Activated CD4-positive, alpha-beta T cell treated with anti-CD3 and anti-CD28 coated beads for 48 hours (primary cell): ENCODE results near the gene AP3S2.

Experiments used
- DNase-seq: peaks from one replicate; pipeline ENCODE4 v3.0.0-alpha.2; 2020

The AP3S2 gene

DNA sequence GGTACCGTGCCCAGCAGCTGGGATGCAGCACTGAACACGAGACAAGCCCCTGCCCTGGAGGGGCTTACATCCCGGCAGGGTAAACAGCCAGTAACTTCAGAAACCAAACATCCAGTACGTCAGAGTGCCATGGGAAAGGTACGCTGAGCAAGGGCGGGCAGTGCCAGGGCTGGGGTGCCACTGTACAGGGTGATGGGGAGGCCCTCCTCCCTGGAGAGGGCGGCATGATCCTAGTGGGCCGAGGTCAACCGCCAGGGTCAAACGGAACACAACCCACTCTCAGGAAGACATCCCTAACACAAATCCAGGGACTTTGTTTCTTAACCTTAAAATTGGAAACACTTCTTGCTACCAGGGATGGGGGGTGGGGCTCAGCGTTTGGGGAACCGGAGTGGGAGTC, 63.2 kb downstream of the AP3S2 start:
- no peak for DNase-seq

DNA sequence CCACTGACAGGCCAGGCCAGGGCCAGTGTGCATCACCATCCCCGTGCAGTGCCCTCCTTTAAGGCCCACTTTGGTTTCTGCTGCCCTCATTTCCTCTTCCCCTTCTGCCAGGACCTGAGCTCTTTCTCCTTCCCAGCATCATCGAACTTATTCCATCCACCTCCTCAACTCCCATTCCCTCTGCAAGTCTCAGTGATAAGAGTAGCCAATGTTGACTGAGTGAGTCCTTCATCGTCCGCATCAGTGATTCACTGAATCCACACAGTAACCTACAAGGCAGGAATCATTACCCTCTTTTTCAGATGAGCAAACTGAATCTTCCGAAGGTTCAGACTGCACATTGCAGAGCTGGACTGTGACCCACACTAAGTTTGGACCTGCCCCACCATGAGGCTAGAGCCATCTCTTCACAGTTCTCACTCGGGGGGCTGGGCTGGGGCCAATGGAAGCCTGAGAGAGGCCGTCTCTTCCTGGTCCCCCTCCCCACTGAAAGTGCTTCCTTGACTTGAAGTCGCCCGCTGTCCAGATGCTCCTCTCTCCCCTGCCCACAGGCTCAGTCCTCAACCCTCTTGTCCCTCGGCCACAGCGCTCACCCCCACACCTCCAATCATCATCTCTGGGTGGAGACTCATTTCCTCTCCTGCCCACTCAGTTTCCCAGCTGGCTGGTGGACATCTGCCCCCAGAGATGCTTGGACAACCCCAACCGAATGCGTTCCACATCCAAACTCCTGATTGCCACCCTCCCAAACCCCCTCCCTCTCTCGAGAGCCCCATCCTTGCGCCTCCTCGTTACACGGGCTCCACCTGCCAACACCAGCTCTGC, 64.0 kb downstream of the AP3S2 start:
- no peak for DNase-seq

DNA sequence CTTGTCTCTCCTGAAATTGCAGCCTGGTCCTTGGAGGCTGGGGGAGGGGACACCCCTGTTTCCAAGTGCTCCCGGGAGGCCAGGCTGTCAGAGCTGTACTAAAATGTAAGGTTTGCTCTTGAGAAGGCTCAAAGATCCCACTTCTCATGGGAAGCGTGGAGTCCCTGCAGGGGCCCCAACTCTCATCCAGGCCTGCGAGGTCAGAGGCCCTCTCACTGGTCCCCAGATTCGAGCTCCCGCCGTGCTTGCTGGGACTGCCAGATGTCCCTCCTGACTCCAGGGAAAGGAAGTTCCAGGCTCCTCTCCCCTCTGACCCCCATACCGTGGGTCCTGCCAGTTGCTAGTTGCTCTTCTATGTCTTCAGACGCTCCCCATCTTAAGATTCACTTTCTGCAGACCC, 64.6 kb downstream of the AP3S2 start:
- no peak for DNase-seq

DNA sequence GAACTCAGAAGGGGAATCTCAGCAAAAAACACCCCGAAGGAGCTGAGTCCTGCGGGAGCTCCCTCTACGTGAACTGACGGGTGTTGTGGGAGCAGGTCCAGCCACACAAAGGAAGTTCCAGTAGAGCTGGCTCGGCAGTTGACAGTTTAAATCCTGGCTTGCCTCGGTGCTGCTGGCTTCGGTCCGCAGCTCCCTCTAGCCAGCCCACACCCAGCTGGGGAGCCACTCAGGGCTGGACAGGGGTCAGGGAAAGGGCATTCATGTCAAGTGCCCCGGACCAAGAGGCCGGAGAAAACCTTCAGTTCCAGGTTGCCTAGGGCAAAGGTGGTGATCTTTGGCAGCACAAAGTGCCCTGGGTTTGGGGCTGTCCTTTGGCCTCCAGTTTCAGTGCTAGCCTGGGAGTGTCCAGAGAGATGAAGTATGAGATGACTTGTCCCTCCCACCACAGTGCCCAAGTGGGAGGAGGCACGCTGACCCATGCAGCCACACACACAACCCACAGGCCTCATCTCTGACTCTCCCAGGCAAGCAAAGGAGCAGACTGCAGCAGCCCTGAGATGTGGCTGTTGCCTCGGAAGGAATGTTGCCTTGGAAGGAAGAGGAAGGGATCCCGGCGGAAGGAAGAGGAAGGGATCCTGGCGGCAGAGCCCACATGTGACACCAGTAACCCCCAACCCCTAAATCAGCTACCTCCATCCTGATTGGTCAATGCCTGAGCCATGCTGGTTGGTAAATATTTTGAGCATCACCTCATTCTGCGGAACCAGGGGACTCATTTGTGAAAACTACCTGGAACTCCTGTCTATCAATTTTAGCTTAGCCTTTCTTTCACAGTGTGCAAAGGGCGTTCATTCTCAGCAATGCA, 65.3 kb downstream of the AP3S2 start:
- DNase-seq = no peak

DNA sequence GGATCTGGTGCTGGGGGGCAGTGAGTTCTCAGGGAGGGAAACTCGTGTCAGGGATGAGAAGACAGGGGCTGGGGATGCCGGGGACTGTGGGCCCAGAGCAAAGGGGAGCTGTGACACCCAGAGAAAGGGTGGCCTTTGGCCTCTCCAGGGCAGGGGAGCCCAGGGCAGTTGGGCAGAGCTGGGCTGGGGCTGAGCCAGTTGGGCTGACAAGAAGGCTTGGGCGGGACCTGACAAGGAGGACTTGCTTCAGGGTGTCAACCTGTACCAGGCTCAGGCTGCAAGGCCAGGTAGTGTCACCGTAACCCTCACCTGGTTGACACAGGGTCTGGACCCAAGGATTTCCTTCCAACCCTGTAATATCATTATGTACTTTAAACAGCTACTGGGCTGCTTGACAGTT, 66.0 kb downstream of the AP3S2 start:
- no peak for DNase-seq

DNA sequence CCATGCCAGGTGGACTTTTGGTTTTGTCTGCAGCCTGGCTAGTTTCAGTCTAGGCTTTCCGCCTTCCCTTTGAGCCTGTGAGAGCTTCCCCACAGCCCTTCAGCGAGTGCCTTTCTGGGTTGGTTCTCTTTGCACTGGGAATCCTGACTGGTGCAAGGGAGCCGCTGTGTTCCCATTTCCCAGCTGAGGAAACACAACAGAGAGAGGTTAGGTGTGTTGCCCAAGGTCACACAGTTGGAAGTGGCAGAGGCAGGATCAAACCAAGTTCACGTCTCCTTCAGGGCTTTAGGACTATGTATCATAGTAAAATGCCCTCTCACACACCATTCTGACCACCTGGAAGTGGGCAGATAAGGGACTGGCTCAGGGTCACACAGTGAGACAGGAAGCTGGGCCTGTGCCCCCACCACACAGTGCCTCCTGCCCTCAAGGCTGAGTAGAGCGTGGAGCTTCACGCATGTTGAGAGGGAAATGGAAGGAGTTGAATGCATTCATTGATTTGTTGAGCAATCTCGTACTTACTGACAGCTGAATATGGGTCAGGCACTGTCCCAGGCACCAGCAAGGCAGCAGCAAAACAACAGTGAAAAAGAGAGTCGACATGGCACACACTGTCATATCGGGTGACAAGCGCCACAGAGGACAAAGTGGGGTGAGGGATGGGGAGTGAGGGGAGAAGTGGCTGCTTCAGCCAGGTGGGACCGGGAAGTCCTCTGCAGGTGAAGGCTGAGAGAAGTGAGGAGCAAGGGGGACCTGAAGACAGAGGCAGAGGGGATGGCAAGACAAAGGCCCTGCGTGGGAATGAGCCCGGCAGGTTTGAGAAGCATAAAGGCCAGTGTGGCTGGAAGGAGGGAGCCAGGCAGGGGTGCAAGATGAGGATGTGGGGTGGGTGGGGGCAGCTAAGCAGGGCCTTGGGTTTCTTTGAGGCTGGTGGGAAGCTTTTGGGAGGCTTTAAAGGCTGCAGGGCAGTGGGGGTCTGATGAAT, 66.8 kb downstream of the AP3S2 start:
- no peak for DNase-seq

DNA sequence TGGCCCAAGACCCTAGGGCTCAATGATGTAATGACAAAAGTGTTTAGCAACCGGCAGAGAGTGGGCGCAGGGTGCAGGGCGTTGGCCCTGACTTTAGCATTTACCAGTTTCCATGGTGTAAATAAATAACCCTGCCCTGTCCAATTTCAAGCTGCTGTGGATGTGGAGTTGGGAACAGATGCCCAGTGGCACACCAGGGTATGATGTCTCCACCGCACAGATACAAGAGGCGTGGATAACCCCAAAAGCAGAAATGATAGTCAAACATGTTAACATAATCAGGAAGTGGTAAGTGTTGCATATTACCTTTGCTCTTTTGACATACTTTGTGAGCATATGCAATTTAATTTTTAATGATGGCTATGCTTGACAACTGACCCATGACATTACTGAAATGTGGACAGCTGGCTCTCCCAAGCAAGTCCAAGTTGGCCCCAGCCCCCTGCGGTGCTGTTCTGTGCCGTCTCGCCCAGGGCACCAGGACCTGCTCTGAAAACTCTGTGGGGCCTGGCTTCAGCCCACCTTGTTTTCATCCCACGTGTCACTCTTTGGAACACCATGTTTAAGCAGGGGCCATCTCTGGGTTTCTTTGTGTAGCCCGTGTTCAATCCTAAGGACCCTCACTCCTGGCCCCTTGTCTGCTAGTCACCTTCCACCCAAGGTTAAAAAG, 68.4 kb downstream of the AP3S2 start:
- DNase-seq = no peak

DNA sequence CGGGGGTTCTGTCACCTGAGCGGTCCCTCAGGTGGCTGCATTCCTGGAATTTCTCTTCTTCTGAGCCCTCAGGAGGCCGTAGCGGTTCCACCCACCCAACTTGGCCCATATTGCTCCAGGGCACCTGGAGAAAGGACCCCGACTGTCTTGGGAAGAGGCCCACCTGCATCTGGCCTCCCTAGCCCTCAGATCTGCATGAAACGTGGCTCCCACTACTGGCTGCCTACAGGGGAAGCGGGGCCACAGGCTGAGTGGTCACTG, 69.3 kb downstream of the AP3S2 start:
- DNase-seq = no peak

DNA sequence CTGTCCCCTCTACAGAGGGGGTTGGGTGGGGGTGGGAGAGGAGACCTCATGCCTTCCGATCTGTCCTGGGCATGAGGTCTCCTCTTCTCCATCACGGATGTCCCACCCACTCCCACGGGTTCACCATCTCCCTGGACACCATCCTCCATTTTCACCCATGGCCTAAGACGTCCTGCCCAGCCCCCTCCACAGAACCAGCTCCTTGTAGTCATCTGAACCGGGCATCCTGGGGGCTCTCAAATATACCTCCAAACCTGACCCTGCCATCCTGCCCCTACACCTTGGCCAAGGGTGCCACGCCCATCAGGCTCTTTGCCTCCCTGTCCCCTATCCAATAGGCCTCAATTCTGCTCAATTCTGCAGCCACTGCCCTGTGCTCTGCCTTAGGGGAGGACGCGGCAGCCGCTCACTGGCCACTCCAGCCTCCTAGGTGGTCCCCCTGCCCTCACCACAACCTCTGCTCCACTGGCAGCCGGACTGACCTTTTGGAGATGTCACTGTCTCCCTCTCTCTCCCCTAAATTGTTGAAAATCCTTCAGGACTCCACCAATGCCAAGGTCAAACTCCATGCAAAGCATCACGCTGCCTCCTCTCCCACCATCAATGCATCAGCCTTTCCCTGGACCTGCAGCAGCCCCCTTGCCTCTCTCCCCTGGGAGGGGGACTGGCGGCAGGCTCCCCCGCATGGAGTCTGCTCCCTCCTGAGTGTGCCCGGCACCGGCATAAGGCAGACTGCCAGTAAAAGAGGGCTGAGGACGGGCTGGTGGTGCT, 69.8 kb downstream of the AP3S2 start:
- DNase-seq = no peak

DNA sequence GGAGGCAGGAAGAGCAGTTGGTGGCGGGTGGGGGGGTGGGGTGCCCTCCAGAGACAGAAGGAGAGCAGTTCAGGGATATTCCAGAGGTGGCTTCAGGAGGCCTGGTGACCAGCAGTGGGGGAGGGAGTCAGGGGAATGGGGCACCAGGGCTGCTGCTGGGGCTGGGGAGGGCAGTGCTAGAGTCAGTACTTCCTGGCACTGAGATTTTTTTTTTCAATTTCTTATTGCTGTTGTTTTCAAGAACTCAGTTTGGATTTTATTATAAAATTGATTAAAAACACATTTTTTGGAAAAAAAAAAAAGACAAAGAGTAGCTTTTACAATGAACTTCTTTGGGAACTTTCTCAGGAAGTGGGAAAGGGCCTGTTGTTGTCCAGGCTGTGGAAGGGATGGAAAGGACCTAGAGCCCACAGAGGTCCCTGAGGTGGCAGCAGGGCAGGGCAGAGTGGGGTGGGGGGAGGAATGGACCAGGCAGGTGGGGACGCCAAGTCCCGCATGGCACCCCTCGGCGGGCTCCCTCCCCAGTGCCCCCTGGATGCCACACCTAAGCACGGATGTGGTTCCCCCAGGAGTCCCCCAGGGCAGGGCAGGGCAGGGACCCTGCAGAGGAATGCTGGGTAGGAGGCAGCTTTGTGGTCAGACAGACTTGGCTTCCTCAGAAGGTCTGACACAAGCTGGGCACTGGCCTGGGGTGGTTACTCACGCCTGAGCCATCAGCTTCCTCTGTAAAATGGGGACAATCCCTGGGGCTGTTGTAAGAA, 70.7 kb downstream of the AP3S2 start:
- no peak for DNase-seq

DNA sequence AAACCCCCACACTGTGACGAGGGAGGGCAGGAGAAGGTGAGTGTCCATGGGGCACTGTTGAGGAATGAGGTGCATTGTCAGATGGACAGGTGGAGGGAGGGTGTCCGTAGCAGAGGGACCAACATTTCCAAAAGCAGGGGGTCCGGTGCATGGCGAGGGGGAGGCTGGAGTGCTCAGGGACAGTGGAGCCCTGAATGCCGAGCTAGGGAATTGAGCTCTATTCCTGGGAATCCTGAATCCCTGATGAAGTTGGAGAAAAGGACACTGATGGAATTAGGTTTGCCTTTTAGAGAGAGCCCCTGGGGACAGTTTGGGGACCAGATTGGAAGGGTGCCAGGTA, 71.2 kb downstream of the AP3S2 start:
- no peak for DNase-seq

DNA sequence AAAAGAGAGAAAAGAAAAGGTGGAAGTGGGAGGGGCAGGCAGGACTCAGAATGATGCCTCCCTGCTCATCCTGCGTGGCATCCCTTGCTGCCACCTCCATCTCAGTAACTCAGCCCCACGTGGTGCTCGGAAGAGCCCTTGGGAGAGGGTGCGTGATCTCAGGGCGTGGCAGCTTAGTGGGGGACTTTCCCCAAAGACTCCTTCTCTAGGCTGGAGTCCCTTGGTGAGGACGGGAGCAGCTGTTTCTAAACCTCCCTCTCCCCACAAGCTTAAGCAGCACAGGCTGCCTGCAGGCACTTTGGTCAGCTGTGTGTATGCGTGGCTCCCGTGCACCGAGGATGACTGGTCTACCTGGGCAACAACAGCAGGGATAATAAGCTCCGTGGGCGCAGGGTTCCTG, 71.8 kb downstream of the AP3S2 start:
- DNase-seq = no peak

DNA sequence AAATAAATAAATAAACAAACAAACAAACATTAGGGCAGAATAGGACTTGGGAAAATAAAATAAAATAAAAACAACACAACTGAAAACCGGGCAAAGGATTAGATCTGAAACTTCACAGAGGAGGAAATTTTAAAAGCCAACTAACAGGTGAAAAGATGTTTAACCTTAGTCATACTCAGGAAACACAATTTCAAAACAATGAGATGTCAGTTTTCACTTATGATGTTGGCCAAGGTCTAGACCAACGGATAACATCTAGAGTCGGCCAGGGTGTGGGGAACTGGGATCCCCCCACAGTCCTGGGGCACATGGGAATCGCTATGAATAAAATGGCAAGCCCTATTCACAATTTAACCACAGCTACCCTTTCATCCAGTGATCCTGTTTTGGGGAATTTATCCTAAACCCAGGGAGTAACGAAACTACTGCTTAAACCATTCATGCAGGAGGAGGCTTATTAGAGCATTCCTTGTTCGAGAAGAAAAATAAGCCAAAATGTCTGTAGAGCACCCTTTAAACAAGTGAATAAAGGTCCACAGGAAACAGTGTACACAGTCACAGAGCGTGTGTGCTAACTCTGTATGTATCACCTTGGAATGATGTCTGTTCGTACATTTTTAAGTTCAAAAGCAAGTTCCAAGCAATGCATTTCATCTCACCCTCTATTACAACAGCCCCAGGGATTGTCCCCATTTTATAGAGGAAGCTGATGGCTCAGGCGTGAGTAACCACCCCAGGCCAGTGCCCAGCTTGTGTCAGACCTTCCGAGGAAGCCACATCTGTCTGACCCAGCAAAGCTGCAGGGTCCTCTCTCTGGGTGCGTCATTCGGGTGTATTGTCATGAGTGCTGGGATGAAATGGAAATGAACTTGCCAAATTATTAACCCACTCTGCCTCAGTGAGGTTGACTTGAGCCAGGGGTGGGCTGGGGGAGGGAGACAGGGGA, 72.9 kb downstream of the AP3S2 start:
- no peak for DNase-seq

DNA sequence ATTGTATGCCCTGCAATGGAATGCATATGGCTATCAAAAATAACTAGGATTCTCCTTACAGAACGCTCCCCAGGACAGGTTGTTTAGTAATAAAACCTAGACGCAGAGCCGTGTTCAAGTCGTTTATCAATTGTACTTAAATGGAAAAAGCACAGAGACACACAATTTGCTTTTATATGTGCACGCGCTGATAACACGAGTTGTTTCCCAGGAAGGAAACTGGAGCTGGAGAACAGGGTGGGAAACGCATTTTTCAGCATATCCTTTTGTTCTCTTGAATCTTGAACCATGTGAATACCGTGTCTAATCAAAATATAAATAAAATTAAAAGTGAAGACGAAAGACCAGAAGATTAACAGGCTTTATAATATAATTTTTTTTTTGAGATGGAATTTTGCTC, 75.5 kb downstream of the AP3S2 start:
- no peak for DNase-seq

DNA sequence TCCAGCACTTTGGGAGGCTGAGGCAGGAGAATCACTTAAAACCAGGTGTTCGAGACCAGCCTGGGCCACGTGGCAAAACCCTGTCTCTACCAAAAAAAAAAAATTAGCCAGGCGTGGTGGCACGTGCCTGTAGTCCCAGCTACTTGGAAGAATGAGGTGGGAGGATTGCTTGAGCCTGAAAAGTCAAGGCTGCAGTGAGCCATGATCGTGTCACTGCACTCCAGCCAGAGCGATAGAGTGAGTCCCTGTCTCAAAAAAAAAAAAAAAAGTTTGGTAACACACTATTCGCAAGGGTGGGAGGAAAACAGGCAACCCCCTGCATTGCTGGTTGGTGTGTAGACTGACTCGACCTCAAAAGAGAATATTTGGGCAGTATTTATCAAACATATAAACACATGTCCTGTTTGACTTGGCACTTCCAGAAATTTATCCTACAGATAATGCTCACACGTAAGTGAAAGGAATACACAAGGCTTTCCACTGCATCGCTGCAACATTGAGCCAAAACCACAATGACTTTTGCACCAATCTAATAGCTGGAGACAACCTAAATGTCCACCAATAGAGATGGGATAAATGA, 76.0 kb downstream of the AP3S2 start:
- DNase-seq = no peak

DNA sequence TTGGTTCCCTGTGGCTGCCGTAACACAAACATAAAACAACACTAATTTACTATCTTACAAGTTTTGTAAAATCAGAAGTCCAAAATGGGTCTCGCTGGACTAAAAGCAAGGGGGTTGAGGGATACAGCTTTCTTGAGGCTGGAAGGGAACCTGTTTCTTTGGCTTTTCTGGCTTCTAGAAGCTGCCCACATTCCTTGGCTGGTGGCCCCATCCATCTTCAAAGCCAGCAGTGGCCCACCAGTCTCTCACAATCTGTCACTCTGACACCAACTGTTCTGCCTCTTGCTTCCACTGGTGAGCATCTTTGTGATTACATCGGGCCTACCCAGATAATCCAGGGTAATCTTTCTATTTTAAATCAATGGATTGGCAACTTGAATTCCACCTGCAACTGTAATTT, 78.0 kb downstream of the AP3S2 start:
- DNase-seq = no peak

DNA sequence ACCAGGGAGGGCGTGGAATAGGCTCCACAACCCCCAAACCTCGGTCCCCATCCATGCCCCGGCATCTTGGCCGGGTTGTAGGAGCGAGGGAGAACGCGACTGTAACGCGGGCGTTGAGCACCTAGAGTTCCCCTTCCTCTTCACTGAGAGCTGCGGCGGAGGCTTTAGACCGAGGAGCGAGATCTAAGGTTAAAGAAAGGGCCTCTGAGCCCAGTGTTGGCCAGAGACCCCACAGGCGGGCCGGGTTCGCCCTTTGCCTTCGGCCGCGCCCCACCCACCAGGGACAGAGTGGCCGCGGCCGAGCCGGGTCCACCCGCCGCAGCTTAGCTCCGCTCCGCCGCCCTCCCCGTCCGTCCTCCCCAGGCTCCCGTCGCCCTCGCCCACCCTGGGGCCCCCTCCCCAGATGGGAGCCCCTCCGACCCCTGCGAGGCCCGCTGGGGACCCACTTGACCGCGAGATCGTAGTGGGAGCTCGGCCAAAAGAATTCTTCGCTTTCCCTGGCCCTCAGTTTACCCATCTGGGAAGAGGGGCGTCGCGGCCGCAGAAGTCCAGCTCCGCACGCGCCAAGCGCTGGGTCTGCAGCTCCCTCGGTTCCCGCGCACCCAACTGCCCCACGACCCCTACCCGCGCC, 79.6 kb downstream of the AP3S2 start:
- DNase-seq = no peak

DNA sequence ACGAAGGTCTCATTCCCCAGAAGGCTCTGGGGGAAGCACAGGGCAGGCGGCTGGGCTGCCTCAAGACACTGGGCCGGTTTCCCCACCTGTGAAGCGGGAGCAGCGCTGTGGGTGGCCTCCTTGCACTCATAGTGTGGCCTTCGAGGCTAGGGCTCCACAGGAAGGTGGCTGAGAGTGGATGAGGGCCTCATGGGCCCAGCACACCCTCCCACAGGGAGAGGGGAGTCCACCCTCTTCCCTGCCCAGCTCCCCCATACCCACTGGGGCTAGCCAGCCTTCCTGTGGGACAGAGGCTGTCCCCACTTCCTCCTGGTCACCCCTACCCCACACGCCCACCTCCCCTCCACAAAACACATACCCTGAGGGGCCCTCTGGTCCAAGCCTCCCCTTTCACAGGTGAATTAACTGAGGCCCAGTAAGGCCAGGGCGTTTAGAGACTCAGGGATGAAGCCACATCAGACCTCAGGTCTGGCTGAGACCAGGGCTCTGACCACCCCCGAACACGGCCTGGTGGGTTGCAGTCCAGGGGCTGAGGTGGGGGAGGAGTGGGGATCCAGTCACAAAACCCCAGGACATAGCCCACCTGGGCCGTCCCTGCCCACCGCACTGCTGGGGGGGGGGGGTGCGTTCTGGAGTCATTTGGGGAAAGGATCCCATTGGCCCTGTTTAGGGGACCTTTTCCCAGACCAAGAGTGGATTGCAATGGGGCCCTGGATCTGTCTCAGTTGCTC, 80.2 kb downstream of the AP3S2 start:
- DNase-seq = no peak
